Measurements from ENCODE around the gene GOSR1. TPM values are rescaled to one million over a fixed set of nuclear protein-coding genes. Genes with fewer than 3 reads are reported as not detected.
"Not testable (repeated sequence)": the region's sequence is repeated elsewhere in the genome, so short reads cannot be mapped to it uniquely, and the experiment has no call there.

The GOSR1 gene
- total and polyA plus RNA-seq, 2 donors (not counting 1 experiment from before 2014, with no cell fraction given): 28.6 to 44.7 TPM

DNA sequence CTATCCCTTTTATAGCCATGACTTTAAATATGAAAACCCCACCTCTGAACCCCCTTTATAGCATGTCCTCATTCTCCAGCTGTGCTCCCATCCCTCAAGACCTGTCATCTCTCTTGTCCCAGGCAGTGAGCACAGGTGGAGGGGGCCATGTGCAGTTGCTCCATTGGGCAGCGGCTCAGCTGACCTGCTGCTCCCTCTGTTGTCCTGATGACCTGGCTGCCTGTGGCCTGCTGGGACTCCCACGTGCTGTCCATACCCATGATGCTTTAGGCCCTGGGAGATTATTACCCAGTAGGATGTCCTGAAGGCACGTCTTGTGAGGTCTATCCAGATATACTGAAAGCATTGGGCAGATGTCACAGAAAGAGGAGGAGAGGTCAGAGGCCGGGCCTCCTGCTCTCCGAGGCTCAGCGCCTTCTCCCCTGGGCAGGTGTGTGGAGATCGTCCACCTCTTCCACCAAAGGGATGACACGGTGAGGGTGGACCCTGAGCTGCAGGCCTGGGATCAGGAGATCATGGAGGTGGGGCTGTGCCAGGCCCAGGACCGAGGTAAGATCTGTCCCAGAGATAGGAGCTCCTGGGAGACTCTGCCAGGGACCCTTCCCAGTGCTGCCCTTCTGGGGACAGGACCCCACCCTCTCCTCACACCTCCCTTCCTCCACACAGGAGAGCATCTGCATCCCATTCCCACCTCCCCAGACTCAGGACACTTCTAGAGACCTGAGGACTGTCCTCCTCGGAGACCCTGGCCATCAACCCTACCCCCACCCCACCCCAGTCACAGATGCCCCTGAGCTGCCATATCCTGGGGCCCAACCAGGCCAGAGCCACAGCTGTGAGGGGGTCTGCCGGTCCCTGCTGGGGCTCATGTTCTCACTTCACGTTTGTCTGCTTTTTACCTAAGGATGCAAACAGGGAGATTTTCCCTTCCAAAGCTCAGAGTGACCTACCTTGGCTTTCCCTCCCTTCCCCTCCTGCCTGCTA is 58.0 kb downstream of the GOSR1 start:
- peaks cover 2% of the 10 kb centered on the region for H3K4me1 ChIP-seq (ENCODE audit: control insufficient read depth, extremely low read depth, insufficient read depth, low read length)
- H3K4me2 ChIP-seq (ENCODE audit: extremely low read depth, insufficient read depth, low read length): no peak overlapping the region

DNA sequence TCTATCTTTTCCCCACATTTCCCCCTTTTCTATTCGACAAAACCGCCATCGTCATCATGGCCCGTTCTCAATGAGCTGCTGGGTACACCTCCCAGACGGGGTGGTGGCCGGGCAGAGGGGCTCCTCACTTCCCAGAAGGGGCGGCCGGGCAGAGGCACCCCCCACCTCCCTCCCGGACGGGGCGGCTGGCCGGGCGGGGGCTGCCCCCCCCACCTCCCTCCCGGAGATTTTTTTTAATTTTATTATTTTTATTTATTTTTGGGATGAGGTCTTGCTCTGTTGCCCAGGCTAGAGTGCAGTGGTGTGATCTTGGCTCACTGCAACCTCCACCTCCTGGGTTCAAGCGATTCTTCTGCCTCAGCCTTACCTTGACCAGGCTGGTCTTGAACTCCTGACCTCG is 59.6 kb downstream of the GOSR1 start:
- not testable (repeated sequence) for H2AFZ ChIP-seq (ENCODE audit: low read length); H3K27me3 ChIP-seq (ENCODE audit: control insufficient read depth, insufficient read depth, low read length); H4K20me1 ChIP-seq (ENCODE audit: control insufficient read depth, extremely low read depth, insufficient read depth, low read length); H3K4me1 ChIP-seq (ENCODE audit: control insufficient read depth, extremely low read depth, insufficient read depth, low read length); DNase-seq (ENCODE audit: low read depth in 2 of 2); H3K9me3 ChIP-seq (ENCODE audit: control insufficient read depth, insufficient read depth, low read depth, low read length); H3K9ac ChIP-seq (ENCODE audit: insufficient read depth, low read length); H3K36me3 ChIP-seq (ENCODE audit: control insufficient read depth, insufficient read depth, low read length); H3K4me2 ChIP-seq (ENCODE audit: extremely low read depth, insufficient read depth, low read length); H3K79me2 ChIP-seq (ENCODE audit: control insufficient read depth, insufficient read depth, low read length); H3K27ac ChIP-seq (ENCODE audit: insufficient read depth, low read length); H3K4me3 ChIP-seq (replicated peaks in 1 of 4; ENCODE audit: control extremely low read depth in 1 of 4, insufficient read depth in 1 of 4, low read depth in 3 of 4, low read length in 4 of 4)

More for the DNA sequence above, 58.0 kb downstream of the GOSR1 start:
- Histone ChIP-seq H3K36me3 (ENCODE audit: control insufficient read depth, insufficient read depth, low read length) (no peaks in the 10 kb centered on the region), H3K27me3 (ENCODE audit: control insufficient read depth, insufficient read depth, low read length) (no peaks in the 10 kb centered on the region), H3K79me2 (ENCODE audit: control insufficient read depth, insufficient read depth, low read length) (no peaks in the 10 kb centered on the region), H2AFZ (ENCODE audit: low read length) (no peak overlapping the region), H3K9ac (ENCODE audit: insufficient read depth, low read length) (no peak overlapping the region), H3K27ac (ENCODE audit: insufficient read depth, low read length) (no peak overlapping the region), H3K4me3 (replicated peaks in 1 of 4; ENCODE audit: control extremely low read depth in 1 of 4, insufficient read depth in 1 of 4, low read depth in 3 of 4, low read length in 4 of 4) (no peak overlapping the region), H3K9me3 (ENCODE audit: control insufficient read depth, insufficient read depth, low read depth, low read length) (no peaks in the 10 kb centered on the region), H4K20me1 (ENCODE audit: control insufficient read depth, extremely low read depth, insufficient read depth, low read length) (no peaks in the 10 kb centered on the region)
- no peak for DNase-seq (ENCODE audit: low read depth in 2 of 2)
- TF ChIP-seq EZH2 (IDR thresholded peaks at IDR 0.05; ENCODE audit: low read length, missing control alignments): no peak
- TF ChIP-seq, protein P1, sequence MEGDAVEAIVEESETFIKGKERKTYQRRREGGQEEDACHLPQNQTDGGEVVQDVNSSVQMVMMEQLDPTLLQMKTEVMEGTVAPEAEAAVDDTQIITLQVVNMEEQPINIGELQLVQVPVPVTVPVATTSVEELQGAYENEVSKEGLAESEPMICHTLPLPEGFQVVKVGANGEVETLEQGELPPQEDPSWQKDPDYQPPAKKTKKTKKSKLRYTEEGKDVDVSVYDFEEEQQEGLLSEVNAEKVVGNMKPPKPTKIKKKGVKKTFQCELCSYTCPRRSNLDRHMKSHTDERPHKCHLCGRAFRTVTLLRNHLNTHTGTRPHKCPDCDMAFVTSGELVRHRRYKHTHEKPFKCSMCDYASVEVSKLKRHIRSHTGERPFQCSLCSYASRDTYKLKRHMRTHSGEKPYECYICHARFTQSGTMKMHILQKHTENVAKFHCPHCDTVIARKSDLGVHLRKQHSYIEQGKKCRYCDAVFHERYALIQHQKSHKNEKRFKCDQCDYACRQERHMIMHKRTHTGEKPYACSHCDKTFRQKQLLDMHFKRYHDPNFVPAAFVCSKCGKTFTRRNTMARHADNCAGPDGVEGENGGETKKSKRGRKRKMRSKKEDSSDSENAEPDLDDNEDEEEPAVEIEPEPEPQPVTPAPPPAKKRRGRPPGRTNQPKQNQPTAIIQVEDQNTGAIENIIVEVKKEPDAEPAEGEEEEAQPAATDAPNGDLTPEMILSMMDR (conservative IDR thresholded peaks at IDR 0.05 in 1 of 2, IDR thresholded peaks at IDR 0.05 in 1 of 2; ENCODE audit: low read depth in 1 of 2, low read length in 2 of 2): no peak

DNA sequence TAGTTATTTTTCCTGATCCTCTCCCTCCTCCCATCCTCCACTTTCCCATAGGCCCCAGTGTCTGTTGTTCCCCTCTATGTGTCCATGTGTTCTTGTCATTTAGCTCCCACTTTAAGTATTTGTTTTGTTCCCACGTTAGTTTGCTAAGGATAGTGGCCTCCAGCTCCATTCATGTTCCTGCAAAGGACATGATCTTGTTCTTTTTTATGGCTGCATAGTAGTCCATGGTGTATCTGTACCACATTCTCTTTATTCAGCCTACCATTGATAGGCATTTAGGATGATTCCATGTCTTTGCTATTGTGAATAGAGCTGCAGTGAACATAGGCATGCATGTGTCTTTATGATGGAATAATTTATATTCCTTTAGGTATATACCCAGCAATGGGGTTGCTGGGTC is 60.5 kb downstream of the GOSR1 start:
- not testable (repeated sequence) for H4K20me1 ChIP-seq (ENCODE audit: control insufficient read depth, extremely low read depth, insufficient read depth, low read length); H3K4me3 ChIP-seq (replicated peaks in 1 of 4; ENCODE audit: control extremely low read depth in 1 of 4, insufficient read depth in 1 of 4, low read depth in 3 of 4, low read length in 4 of 4); H3K79me2 ChIP-seq (ENCODE audit: control insufficient read depth, insufficient read depth, low read length); H3K36me3 ChIP-seq (ENCODE audit: control insufficient read depth, insufficient read depth, low read length); H2AFZ ChIP-seq (ENCODE audit: low read length); H3K27me3 ChIP-seq (ENCODE audit: control insufficient read depth, insufficient read depth, low read length); H3K9ac ChIP-seq (ENCODE audit: insufficient read depth, low read length); H3K9me3 ChIP-seq (ENCODE audit: control insufficient read depth, insufficient read depth, low read depth, low read length); DNase-seq (ENCODE audit: low read depth in 2 of 2); H3K27ac ChIP-seq (ENCODE audit: insufficient read depth, low read length); H3K4me2 ChIP-seq (ENCODE audit: extremely low read depth, insufficient read depth, low read length); H3K4me1 ChIP-seq (ENCODE audit: control insufficient read depth, extremely low read depth, insufficient read depth, low read length)

DNA sequence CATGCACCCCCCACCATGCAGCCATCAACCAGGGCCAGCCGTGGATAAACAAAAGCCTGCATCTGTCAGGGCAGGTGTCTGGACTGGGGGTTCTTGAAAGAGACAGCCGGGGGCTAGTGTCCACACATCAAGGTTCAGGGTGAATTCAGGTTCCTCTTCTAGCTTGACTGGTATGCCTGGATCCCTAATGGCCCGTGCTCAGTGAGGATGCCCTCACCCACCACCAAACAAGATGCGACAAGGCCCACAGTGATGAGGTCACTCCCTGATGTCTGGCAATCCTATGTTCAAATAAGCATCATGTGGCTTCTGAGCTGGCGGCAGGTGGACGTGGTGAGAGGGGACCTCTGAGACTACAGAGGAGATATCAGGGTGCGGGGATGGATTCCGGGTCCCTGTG is 64.6 kb downstream of the GOSR1 start:
- no peak overlapping the region for H3K4me2 ChIP-seq (ENCODE audit: extremely low read depth, insufficient read depth, low read length)
- no peak for DNase-seq (ENCODE audit: low read depth in 2 of 2)
- no peaks in the 10 kb centered on the region for H3K27me3 ChIP-seq (ENCODE audit: control insufficient read depth, insufficient read depth, low read length)
- H3K9ac ChIP-seq (ENCODE audit: insufficient read depth, low read length): no peak overlapping the region
- no peaks in the 10 kb centered on the region for H3K4me1 ChIP-seq (ENCODE audit: control insufficient read depth, extremely low read depth, insufficient read depth, low read length)
- H3K27ac ChIP-seq (ENCODE audit: insufficient read depth, low read length): no peak overlapping the region
- H4K20me1 ChIP-seq (ENCODE audit: control insufficient read depth, extremely low read depth, insufficient read depth, low read length): no peaks in the 10 kb centered on the region
- H2AFZ ChIP-seq (ENCODE audit: low read length): no peak overlapping the region
- TF ChIP-seq EZH2 (IDR thresholded peaks at IDR 0.05; ENCODE audit: low read length, missing control alignments): no peak
- TF ChIP-seq, protein P1 (conservative IDR thresholded peaks at IDR 0.05 in 1 of 2, IDR thresholded peaks at IDR 0.05 in 1 of 2; ENCODE audit: low read depth in 1 of 2, low read length in 2 of 2): no peak
- no peak overlapping the region for H3K4me3 ChIP-seq (replicated peaks in 1 of 4; ENCODE audit: control extremely low read depth in 1 of 4, insufficient read depth in 1 of 4, low read depth in 3 of 4, low read length in 4 of 4)
- H3K36me3 ChIP-seq (ENCODE audit: control insufficient read depth, insufficient read depth, low read length): no peaks in the 10 kb centered on the region
- H3K9me3 ChIP-seq (ENCODE audit: control insufficient read depth, insufficient read depth, low read depth, low read length): no peaks in the 10 kb centered on the region
- no peaks in the 10 kb centered on the region for H3K79me2 ChIP-seq (ENCODE audit: control insufficient read depth, insufficient read depth, low read length)

Data from fibroblast of lung (primary cell).